Measurements from ENCODE around the gene NPNT.

- TF ChIP-seq EZH2phosphoT487 (IDR thresholded peaks at IDR 0.05; ENCODE audit: insufficient read depth, low read depth) = no peak
- no peak for TF ChIP-seq EZH2 (IDR thresholded peaks at IDR 0.05; ENCODE audit: insufficient read depth, poor library complexity, severe bottlenecking)
Observed at GRCh38 chr4:105933083-105933482, 37.8 kb downstream of the NPNT start.

All from GM23248 (cell line).